HepG2 (cell line): ENCODE data around the gene FNDC3A. TPM values are rescaled to one million over a fixed set of nuclear protein-coding genes. Genes with fewer than 3 reads are reported as not detected.

Experiments
- ELF4 ChIP-seq: sonication (generic); formaldehyde crosslinking; IDR thresholded peaks from 2 replicates; pipeline ENCODE4 v1.5.0; 2020; ENCODE audit warnings: missing genetic modification reagents, mild to moderate bottlenecking, moderate library complexity, borderline replicate concordance
- ERF ChIP-seq: IDR thresholded peaks from 2 replicates; pipeline ENCODE4 v1.6.1; 2018; ENCODE audit warnings: missing biosample characterization, missing genetic modification reagents
- HDAC2 ChIP-seq: sonication (generic); formaldehyde crosslinking; IDR thresholded peaks from 2 replicates; pipeline ENCODE4 v1.4.0; 2020; ENCODE audit warnings: missing genetic modification reagents
- IKZF4 ChIP-seq: sonication (generic); formaldehyde crosslinking; IDR thresholded peaks from 2 replicates; pipeline ENCODE4 v1.5.1; 2020; ENCODE audit warnings: borderline replicate concordance, mild to moderate bottlenecking, low read depth, missing genetic modification reagents; ENCODE audit errors: not compliant biosample characterization
- KAT7 ChIP-seq: IDR thresholded peaks from 2 replicates; pipeline ENCODE4 v1.6.1; 2018; ENCODE audit warnings: borderline replicate concordance, missing compliant biosample characterization
- MTF1 ChIP-seq: sonication (generic); formaldehyde crosslinking; IDR thresholded peaks from 2 replicates; pipeline ENCODE4 v1.5.0; 2020; ENCODE audit warnings: missing genetic modification reagents
- MXD4 ChIP-seq: IDR thresholded peaks from 2 replicates; pipeline ENCODE4 v1.6.1; 2016; ENCODE audit warnings: mild to moderate bottlenecking, missing biosample characterization, missing genetic modification reagents
- NR2F6 ChIP-seq, 2 experiments: IDR thresholded peaks; 2 replicates each; pipeline ENCODE4 v1.6.1; 2016; ENCODE audit warnings: antibody characterized with exemption in 1 of 2, mild to moderate bottlenecking in 1 of 2
- TCF12 ChIP-seq, 2 experiments: fragments of 450-650 bp in 1 of 2; sonication (generic) in 1 of 2; formaldehyde crosslinking in 1 of 2; IDR thresholded peaks; 2 replicates each; pipeline versions ENCODE4 v1.6.1 to v1.8.0; 2017 to 2022; ENCODE audit warnings: antibody characterized with exemption in 1 of 2, mild to moderate bottlenecking in 1 of 2, missing genetic modification reagents in 1 of 2, moderate library complexity in 1 of 2
- ZFP90 ChIP-seq: sonication (generic); formaldehyde crosslinking; IDR thresholded peaks from 2 replicates; pipeline ENCODE4 v1.8.0; 2022; ENCODE audit warnings: missing genetic modification reagents, mild to moderate bottlenecking, inconsistent platforms, borderline replicate concordance
- ZNF101 ChIP-seq: sonication (generic); formaldehyde crosslinking; IDR thresholded peaks from 2 replicates; pipeline ENCODE4 v1.4.0; 2020; ENCODE audit warnings: mild to moderate bottlenecking, low read depth, missing genetic modification reagents, borderline replicate concordance
- polyA plus RNA-seq, 8 experiments: library from polyadenylated mRNA; depleted of rRNA in 3 of 8; stranded (reverse) in 7 of 8; unstranded in 1 of 8; fragments of >200 nt; fragmentation: Illumina TruSeq in 4 of 8; extraction: Trizol in 4 of 8; gene quantifications; 2 replicates each; pipeline versions ENCODE4 v1.2.1 to v1.2.3, GENCODE V29; 2011 to 2016; ENCODE audit warnings: low read depth in 4 of 8, missing spikeins in 1 of 8, mixed read lengths in 1 of 8; ENCODE audit not compliant: insufficient read depth in 1 of 8
- total RNA-seq, 5 experiments: library from RNA; depleted of rRNA; stranded (reverse); fragments of >200 nt; fragmentation: Illumina TruSeq; extraction: Trizol; gene quantifications; 2 replicates each; pipeline ENCODE4 v1.2.3, GENCODE V29; 2016; ENCODE audit warnings: low read depth in 1 of 5
- TF ChIP-seq, protein P1 (sequence below): sonication (generic); formaldehyde crosslinking; IDR thresholded peaks from 2 replicates; pipeline ENCODE4 v1.9.0; 2021; ENCODE audit warnings: missing genetic modification reagents, borderline replicate concordance
- TF ChIP-seq, protein P2 (sequence below): sonication (generic); formaldehyde crosslinking; IDR thresholded peaks from 2 replicates; pipeline ENCODE4 v1.8.1; 2023; ENCODE audit warnings: missing genetic modification reagents, mild to moderate bottlenecking, borderline replicate concordance
- TF ChIP-seq, protein P3 (sequence below): sonication (generic); formaldehyde crosslinking; IDR thresholded peaks from 2 replicates; pipeline ENCODE4 v1.4.0; 2020; ENCODE audit warnings: missing genetic modification reagents
- TF ChIP-seq, protein P4 (sequence below): sonication (generic); formaldehyde crosslinking; IDR thresholded peaks from 2 replicates; pipeline ENCODE4 v1.5.0; 2020; ENCODE audit warnings: missing genetic modification reagents
- TF ChIP-seq, protein P5 (sequence below): sonication (generic); formaldehyde crosslinking; IDR thresholded peaks from 2 replicates; pipeline ENCODE4 v1.4.0; 2020; ENCODE audit warnings: mild to moderate bottlenecking, missing genetic modification reagents
- TF ChIP-seq, protein P6 (sequence below): IDR thresholded peaks from 2 replicates; pipeline ENCODE4 v1.6.1; 2016; ENCODE audit warnings: mild to moderate bottlenecking, missing biosample characterization, missing genetic modification reagents
- TF ChIP-seq, protein P7 (sequence below): sonication (generic); formaldehyde crosslinking; IDR thresholded peaks from 2 replicates; pipeline ENCODE4 v1.4.0; 2020; ENCODE audit warnings: mild to moderate bottlenecking, missing genetic modification reagents

Gene FNDC3A
- total and polyA plus RNA-seq, 2 of the 13 experiments (the other 11 are each of a cell fraction or from before 2014, with no cell fraction given), result 36.7 to 39.3 TPM

DNA sequence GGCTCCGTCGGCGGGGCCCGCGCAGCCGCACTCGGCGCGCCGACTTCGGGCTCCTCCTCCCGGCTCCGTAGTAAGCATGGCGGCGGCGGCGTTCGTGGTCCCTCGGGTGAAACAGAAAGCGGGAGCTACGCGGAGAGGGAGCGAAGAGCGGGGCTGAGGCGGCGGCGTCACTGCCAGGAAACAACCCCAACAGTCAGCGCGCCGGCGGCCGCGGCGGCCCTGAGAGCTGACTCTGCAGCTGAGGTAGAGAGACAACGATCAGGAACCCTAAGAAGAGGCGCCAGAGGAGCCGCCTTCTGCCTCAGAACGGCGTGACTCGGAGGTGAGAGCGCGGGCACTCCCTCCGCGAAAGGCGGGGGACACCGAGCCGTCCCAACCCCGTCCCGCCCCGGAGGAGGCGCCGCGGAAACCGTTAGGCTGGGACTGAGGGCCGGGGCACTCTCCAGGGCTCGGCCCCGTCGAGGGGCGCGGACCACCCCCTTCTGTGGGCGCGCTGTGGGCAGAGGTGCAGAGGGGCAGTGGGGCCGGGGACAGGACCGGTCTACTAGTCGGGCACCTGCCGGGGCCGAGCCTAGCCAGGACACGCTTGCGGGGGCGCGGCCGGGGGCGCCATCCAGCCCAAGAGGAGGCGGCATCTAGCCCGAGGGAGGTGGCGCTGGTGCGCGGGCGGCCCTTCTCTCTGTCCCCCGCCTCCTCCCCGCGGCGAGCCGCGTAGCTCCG, at the start of gene FNDC3A (continued):
- TF ChIP-seq, protein P1, sequence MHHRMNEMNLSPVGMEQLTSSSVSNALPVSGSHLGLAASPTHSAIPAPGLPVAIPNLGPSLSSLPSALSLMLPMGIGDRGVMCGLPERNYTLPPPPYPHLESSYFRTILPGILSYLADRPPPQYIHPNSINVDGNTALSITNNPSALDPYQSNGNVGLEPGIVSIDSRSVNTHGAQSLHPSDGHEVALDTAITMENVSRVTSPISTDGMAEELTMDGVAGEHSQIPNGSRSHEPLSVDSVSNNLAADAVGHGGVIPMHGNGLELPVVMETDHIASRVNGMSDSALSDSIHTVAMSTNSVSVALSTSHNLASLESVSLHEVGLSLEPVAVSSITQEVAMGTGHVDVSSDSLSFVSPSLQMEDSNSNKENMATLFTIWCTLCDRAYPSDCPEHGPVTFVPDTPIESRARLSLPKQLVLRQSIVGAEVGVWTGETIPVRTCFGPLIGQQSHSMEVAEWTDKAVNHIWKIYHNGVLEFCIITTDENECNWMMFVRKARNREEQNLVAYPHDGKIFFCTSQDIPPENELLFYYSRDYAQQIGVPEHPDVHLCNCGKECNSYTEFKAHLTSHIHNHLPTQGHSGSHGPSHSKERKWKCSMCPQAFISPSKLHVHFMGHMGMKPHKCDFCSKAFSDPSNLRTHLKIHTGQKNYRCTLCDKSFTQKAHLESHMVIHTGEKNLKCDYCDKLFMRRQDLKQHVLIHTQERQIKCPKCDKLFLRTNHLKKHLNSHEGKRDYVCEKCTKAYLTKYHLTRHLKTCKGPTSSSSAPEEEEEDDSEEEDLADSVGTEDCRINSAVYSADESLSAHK, result 0 out of 2 replicates have a peak, but pooled peaks have one; percentile 36
- TF ChIP-seq ERF (CRISPR knock-in tag) (peak; percentile 64; the same call in 1 of the 2 replicates), TCF12 (IDR thresholded peaks at IDR 0.05) (no peak), TCF12 (CRISPR knock-in tag; IDR thresholded peaks at IDR 0.05) (0 out of 2 replicates have a peak, but pooled peaks have one; percentile 55), KAT7 (CRISPR knock-in tag) (peak; percentile 9; the same call in 1 of the 2 replicates), HDAC2 (CRISPR knock-in tag) (peak; percentile 29; the same call in 1 of the 2 replicates), ZFP90 (CRISPR knock-in tag) (peak; percentile 53), MTF1 (CRISPR knock-in tag) (no peak), ZNF101 (CRISPR knock-in tag) (no peak), ELF4 (no peak), IKZF4 (CRISPR knock-in tag) (peak; percentile 19), NR2F6 (IDR thresholded peaks at IDR 0.05) (no peak), NR2F6 (CRISPR knock-in tag; IDR thresholded peaks at IDR 0.05) (no peak), MXD4 (CRISPR knock-in tag) (peak; percentile 16; the same call in 1 of the 2 replicates)
- TF ChIP-seq, protein P2, sequence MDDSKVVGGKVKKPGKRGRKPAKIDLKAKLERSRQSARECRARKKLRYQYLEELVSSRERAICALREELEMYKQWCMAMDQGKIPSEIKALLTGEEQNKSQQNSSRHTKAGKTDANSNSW (CRISPR knock-in tag), result peak; percentile 49; the same call in 1 of the 2 replicates
- TF ChIP-seq, protein P3, sequence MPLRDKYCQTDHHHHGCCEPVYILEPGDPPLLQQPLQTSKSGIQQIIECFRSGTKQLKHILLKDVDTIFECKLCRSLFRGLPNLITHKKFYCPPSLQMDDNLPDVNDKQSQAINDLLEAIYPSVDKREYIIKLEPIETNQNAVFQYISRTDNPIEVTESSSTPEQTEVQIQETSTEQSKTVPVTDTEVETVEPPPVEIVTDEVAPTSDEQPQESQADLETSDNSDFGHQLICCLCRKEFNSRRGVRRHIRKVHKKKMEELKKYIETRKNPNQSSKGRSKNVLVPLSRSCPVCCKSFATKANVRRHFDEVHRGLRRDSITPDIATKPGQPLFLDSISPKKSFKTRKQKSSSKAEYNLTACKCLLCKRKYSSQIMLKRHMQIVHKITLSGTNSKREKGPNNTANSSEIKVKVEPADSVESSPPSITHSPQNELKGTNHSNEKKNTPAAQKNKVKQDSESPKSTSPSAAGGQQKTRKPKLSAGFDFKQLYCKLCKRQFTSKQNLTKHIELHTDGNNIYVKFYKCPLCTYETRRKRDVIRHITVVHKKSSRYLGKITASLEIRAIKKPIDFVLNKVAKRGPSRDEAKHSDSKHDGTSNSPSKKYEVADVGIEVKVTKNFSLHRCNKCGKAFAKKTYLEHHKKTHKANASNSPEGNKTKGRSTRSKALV, result 0 out of 2 replicates have a peak, but pooled peaks have one; percentile 38
- TF ChIP-seq, protein P4, sequence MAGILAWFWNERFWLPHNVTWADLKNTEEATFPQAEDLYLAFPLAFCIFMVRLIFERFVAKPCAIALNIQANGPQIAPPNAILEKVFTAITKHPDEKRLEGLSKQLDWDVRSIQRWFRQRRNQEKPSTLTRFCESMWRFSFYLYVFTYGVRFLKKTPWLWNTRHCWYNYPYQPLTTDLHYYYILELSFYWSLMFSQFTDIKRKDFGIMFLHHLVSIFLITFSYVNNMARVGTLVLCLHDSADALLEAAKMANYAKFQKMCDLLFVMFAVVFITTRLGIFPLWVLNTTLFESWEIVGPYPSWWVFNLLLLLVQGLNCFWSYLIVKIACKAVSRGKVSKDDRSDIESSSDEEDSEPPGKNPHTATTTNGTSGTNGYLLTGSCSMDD, result no peak
- TF ChIP-seq, protein P5, sequence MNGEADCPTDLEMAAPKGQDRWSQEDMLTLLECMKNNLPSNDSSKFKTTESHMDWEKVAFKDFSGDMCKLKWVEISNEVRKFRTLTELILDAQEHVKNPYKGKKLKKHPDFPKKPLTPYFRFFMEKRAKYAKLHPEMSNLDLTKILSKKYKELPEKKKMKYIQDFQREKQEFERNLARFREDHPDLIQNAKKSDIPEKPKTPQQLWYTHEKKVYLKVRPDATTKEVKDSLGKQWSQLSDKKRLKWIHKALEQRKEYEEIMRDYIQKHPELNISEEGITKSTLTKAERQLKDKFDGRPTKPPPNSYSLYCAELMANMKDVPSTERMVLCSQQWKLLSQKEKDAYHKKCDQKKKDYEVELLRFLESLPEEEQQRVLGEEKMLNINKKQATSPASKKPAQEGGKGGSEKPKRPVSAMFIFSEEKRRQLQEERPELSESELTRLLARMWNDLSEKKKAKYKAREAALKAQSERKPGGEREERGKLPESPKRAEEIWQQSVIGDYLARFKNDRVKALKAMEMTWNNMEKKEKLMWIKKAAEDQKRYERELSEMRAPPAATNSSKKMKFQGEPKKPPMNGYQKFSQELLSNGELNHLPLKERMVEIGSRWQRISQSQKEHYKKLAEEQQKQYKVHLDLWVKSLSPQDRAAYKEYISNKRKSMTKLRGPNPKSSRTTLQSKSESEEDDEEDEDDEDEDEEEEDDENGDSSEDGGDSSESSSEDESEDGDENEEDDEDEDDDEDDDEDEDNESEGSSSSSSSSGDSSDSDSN (CRISPR knock-in tag), result peak; percentile 92
- TF ChIP-seq, protein P6, sequence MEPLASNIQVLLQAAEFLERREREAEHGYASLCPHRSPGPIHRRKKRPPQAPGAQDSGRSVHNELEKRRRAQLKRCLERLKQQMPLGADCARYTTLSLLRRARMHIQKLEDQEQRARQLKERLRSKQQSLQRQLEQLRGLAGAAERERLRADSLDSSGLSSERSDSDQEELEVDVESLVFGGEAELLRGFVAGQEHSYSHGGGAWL (CRISPR knock-in tag), result peak; percentile 47
- TF ChIP-seq, protein P7, sequence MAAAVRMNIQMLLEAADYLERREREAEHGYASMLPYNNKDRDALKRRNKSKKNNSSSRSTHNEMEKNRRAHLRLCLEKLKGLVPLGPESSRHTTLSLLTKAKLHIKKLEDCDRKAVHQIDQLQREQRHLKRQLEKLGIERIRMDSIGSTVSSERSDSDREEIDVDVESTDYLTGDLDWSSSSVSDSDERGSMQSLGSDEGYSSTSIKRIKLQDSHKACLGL (CRISPR knock-in tag), result peak; percentile 48; the same call in 1 of the 2 replicates
